NCI-H2196 treated with DMSO at 0.1 percent for 48 hours (cell line): Measurements from ENCODE around the gene ITPR3.
A peak's percentile ranks its signal among the peaks of the same experiment; 100 is the strongest.

Experiments
- DNase-seq: peaks from one replicate; lab custom pipeline; 2025; ENCODE audit not compliant: unreplicated experiment; lab: John Stamatoyannopoulos, UW

Gene ITPR3

GRCh38 chr6:33711140-33712129 lies 90.3 kb downstream of the ITPR3 start, which contains the start of gene UQCC2:
UQCC2 (minus strand) TSS chr6:33711700; CDS start chr6:33711686, 14 bp downstream.
- DNase-seq, result peak; percentile 91

GRCh38 chr6:33712914-33713313 lies 91.8 kb downstream of the ITPR3 start:
- no peak for DNase-seq

GRCh38 chr6:33713786-33714185 lies 92.7 kb downstream of the ITPR3 start:
- no peak for DNase-seq

GRCh38 chr6:33714385-33715040 lies 93.4 kb downstream of the ITPR3 start:
- peak; percentile 15 for DNase-seq

GRCh38 chr6:33716379-33716778 lies 95.3 kb downstream of the ITPR3 start:
- peak; percentile 72 for DNase-seq

GRCh38 chr6:33716890-33717632 lies 95.9 kb downstream of the ITPR3 start:
- DNase-seq, result peak; percentile 38

GRCh38 chr6:33717934-33718455 lies 96.9 kb downstream of the ITPR3 start:
- no peak for DNase-seq

GRCh38 chr6:33718713-33719112 lies 97.6 kb downstream of the ITPR3 start:
- no peak for DNase-seq

GRCh38 chr6:33719326-33719987 lies 98.3 kb downstream of the ITPR3 start:
- peak; percentile 69 for DNase-seq

- DNase-seq, result no peak
Measured at GRCh38 chr6:33720998-33721397, 99.9 kb downstream of the ITPR3 start.

GRCh38 chr6:33721508-33721907 lies 100.4 kb downstream of the ITPR3 start:
- no peak for DNase-seq

GRCh38 chr6:33722103-33722623 lies 101.0 kb downstream of the ITPR3 start:
- DNase-seq, result no peak

GRCh38 chr6:33723371-33724085 lies 102.4 kb downstream of the ITPR3 start:
- no peak for DNase-seq

- no peak for DNase-seq
Measured at GRCh38 chr6:33724102-33725023, 103.2 kb downstream of the ITPR3 start.

- no peak for DNase-seq
Measured at GRCh38 chr6:33725222-33725621, 104.1 kb downstream of the ITPR3 start.

GRCh38 chr6:33725891-33726673 lies 105.0 kb downstream of the ITPR3 start:
- DNase-seq, result no peak

- DNase-seq, result no peak
Measured at GRCh38 chr6:33726696-33727095, 105.6 kb downstream of the ITPR3 start.

GRCh38 chr6:33727126-33727525 lies 106.0 kb downstream of the ITPR3 start:
- no peak for DNase-seq
